ENCODE measurements around the gene PYGB.

The PYGB gene

GRCh38 chr20:25339608-25340007 lies 91.7 kb downstream of the PYGB start:
- TF ChIP-seq EP300 (IDR thresholded peaks at IDR 0.05; ENCODE audit: borderline replicate concordance) (no peak), RAD21 (IDR thresholded peaks at IDR 0.05; ENCODE audit: low read depth) (no peak), NFIC (IDR thresholded peaks at IDR 0.05) (no peak), USF1 (IDR thresholded peaks at IDR 0.05) (no peak), TCF12 (IDR thresholded peaks at IDR 0.05; ENCODE audit: low read depth) (no peak), TAF1 (IDR thresholded peaks at IDR 0.05; ENCODE audit: low read depth) (no peak), ZBTB7A (IDR thresholded peaks at IDR 0.05; ENCODE audit: low read depth) (no peak), TEAD4 (IDR thresholded peaks at IDR 0.05) (no peak), FOXM1 (IDR thresholded peaks at IDR 0.05; ENCODE audit: borderline replicate concordance, low read depth) (no peak), CREB1 (IDR thresholded peaks at IDR 0.05; ENCODE audit: low read depth) (no peak), YY1 (IDR thresholded peaks at IDR 0.05; ENCODE audit: low read depth) (no peak), EGR1 (IDR thresholded peaks at IDR 0.05) (no peak), CEBPB (IDR thresholded peaks at IDR 0.05) (no peak)
- TF ChIP-seq, protein P1, sequence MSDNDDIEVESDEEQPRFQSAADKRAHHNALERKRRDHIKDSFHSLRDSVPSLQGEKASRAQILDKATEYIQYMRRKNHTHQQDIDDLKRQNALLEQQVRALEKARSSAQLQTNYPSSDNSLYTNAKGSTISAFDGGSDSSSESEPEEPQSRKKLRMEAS (IDR thresholded peaks at IDR 0.05) = no peak
- TF ChIP-seq, protein P2, sequence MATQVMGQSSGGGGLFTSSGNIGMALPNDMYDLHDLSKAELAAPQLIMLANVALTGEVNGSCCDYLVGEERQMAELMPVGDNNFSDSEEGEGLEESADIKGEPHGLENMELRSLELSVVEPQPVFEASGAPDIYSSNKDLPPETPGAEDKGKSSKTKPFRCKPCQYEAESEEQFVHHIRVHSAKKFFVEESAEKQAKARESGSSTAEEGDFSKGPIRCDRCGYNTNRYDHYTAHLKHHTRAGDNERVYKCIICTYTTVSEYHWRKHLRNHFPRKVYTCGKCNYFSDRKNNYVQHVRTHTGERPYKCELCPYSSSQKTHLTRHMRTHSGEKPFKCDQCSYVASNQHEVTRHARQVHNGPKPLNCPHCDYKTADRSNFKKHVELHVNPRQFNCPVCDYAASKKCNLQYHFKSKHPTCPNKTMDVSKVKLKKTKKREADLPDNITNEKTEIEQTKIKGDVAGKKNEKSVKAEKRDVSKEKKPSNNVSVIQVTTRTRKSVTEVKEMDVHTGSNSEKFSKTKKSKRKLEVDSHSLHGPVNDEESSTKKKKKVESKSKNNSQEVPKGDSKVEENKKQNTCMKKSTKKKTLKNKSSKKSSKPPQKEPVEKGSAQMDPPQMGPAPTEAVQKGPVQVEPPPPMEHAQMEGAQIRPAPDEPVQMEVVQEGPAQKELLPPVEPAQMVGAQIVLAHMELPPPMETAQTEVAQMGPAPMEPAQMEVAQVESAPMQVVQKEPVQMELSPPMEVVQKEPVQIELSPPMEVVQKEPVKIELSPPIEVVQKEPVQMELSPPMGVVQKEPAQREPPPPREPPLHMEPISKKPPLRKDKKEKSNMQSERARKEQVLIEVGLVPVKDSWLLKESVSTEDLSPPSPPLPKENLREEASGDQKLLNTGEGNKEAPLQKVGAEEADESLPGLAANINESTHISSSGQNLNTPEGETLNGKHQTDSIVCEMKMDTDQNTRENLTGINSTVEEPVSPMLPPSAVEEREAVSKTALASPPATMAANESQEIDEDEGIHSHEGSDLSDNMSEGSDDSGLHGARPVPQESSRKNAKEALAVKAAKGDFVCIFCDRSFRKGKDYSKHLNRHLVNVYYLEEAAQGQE (IDR thresholded peaks at IDR 0.05; ENCODE audit: low read depth) = no peak

DNA sequence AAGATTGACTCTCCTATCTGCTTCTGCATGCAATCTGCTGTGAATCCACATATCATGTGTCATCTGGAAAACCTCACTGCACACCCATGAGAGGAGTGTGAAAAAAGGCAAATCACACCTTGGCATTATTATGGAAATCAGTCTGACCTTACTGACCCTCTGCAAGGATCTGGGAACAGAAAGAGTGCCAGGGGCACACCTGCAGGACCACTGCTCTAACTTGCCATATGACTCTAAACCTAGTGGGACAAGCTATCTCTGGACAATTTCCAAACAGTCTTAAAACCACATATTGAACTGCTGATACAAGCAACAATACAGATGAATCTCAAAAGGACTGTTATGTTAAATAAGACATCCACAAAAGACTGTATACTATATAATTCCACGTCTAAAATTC lies 92.5 kb downstream of the PYGB start:
- TF ChIP-seq TCF12 (IDR thresholded peaks at IDR 0.05; ENCODE audit: low read depth) (no peak), CREB1 (IDR thresholded peaks at IDR 0.05; ENCODE audit: low read depth) (no peak), RAD21 (IDR thresholded peaks at IDR 0.05; ENCODE audit: low read depth) (no peak)
- TF ChIP-seq, protein P1 (IDR thresholded peaks at IDR 0.05) = no peak
- TF ChIP-seq, protein P2 (IDR thresholded peaks at IDR 0.05; ENCODE audit: low read depth) = no peak

GRCh38 chr20:25341716-25342680 lies 94.1 kb downstream of the PYGB start:
- TF ChIP-seq ZBTB7A (IDR thresholded peaks at IDR 0.05; ENCODE audit: low read depth) (no peak), TCF12 (IDR thresholded peaks at IDR 0.05; ENCODE audit: low read depth) (no peak), CREB1 (IDR thresholded peaks at IDR 0.05; ENCODE audit: low read depth) (no peak), NFIC (IDR thresholded peaks at IDR 0.05) (no peak)

GRCh38 chr20:25344634-25345033 lies 96.7 kb downstream of the PYGB start:
- TF ChIP-seq TCF12 (IDR thresholded peaks at IDR 0.05; ENCODE audit: low read depth) (no peak), USF1 (IDR thresholded peaks at IDR 0.05) (no peak), EP300 (IDR thresholded peaks at IDR 0.05; ENCODE audit: borderline replicate concordance) (no peak), NFIC (IDR thresholded peaks at IDR 0.05) (no peak), EGR1 (IDR thresholded peaks at IDR 0.05) (no peak), FOXM1 (IDR thresholded peaks at IDR 0.05; ENCODE audit: borderline replicate concordance, low read depth) (no peak), TEAD4 (IDR thresholded peaks at IDR 0.05) (no peak), RAD21 (IDR thresholded peaks at IDR 0.05; ENCODE audit: low read depth) (no peak)
- TF ChIP-seq, protein P1 (IDR thresholded peaks at IDR 0.05) = no peak

DNA sequence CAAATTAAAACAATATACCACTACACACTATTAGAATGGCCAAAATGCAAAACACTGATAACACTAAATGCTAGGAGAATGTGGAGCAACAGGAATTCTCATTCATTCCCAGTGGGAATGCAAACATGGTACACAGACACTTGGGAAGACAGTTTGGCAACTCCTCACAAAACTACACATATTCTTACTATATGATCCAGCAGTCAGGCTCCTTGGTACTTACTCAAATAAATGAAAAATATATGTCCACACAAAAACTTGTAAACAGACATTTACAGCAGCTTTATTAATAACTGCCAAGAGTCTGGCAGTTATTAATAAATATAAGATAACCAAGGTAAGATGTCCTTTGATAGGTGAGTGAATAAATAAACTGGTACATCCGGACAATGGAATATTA lies 97.8 kb downstream of the PYGB start:
- TF ChIP-seq TCF12 (IDR thresholded peaks at IDR 0.05; ENCODE audit: low read depth) = no peak
- TF ChIP-seq, protein P1 (IDR thresholded peaks at IDR 0.05) = no peak
- no peak for TF ChIP-seq EP300 (IDR thresholded peaks at IDR 0.05; ENCODE audit: borderline replicate concordance)

- TF ChIP-seq USF1 (IDR thresholded peaks at IDR 0.05) (no peak), CREB1 (IDR thresholded peaks at IDR 0.05; ENCODE audit: low read depth) (no peak), EGR1 (IDR thresholded peaks at IDR 0.05) (no peak), TCF12 (IDR thresholded peaks at IDR 0.05; ENCODE audit: low read depth) (no peak), TEAD4 (IDR thresholded peaks at IDR 0.05) (no peak), NFIC (IDR thresholded peaks at IDR 0.05) (no peak), CEBPB (IDR thresholded peaks at IDR 0.05) (no peak), RAD21 (IDR thresholded peaks at IDR 0.05; ENCODE audit: low read depth) (no peak), ZBTB7A (IDR thresholded peaks at IDR 0.05; ENCODE audit: low read depth) (no peak), YY1 (IDR thresholded peaks at IDR 0.05; ENCODE audit: low read depth) (no peak), FOXM1 (IDR thresholded peaks at IDR 0.05; ENCODE audit: borderline replicate concordance, low read depth) (no peak), TAF1 (IDR thresholded peaks at IDR 0.05; ENCODE audit: low read depth) (no peak), EP300 (IDR thresholded peaks at IDR 0.05; ENCODE audit: borderline replicate concordance) (no peak)
- TF ChIP-seq, protein P2 (IDR thresholded peaks at IDR 0.05; ENCODE audit: low read depth) = no peak
- TF ChIP-seq, protein P1 (IDR thresholded peaks at IDR 0.05) = no peak
Observed at GRCh38 chr20:25346349-25346748, 98.5 kb downstream of the PYGB start.

All from Ishikawa (cell line).